Measurements from ENCODE around the gene CEBPZ.
A peak's percentile ranks its signal among the peaks of the same experiment; 100 is the strongest.

Gene CEBPZ

GRCh38 chr2:37180006-37180639, 51.3 kb downstream of the CEBPZ start:
- no peak for DNase-seq

- no peak for DNase-seq
These were observed 57.7 kb downstream of the CEBPZ start for GRCh38 chr2:37173741-37174140.

GRCh38 chr2:37171624-37171950, 59.8 kb downstream of the CEBPZ start:
- DNase-seq, result no peak

GRCh38 chr2:37168217-37168981, 63.0 kb downstream of the CEBPZ start:
- DNase-seq, result peak; percentile 58

GRCh38 chr2:37167636-37168180, 63.7 kb downstream of the CEBPZ start:
- no peak for DNase-seq

- DNase-seq, result no peak
These were observed 66.6 kb downstream of the CEBPZ start for GRCh38 chr2:37164757-37165156.

GRCh38 chr2:37156857-37157714, 74.3 kb downstream of the CEBPZ start, which contains the start of gene EIF2AK2:
Gene EIF2AK2, minus strand, starts transcription at chr2:37156980. Its CDS starts 9,174 bp downstream, at chr2:37147806.
- peak; percentile 86 for DNase-seq

- peak; percentile 35 for DNase-seq
These were observed 75.1 kb downstream of the CEBPZ start for GRCh38 chr2:37156071-37156856.

- no peak for DNase-seq
These were observed 76.6 kb downstream of the CEBPZ start for GRCh38 chr2:37154785-37155184.

- DNase-seq, result no peak
These were observed 78.2 kb downstream of the CEBPZ start for GRCh38 chr2:37153224-37153623.

Data from CD4-positive, alpha-beta T cell treated with Interleukin-10 for 1 hour (primary cell).